22Rv1 (cell line): Measurements from ENCODE around the gene SMOC2.

Source experiments
- ZFX ChIP-seq: fragments of 450-650 bp; IDR thresholded peaks from 2 replicates; pipeline ENCODE4 v1.6.1; 2017; ENCODE audit warnings: antibody characterized with exemption, borderline replicate concordance
- TF ChIP-seq, protein P1 (sequence below): fragments of 450-650 bp; IDR thresholded peaks from 2 replicates; pipeline ENCODE4 v1.5.1; 2017; ENCODE audit warnings: mild to moderate bottlenecking

DNA sequence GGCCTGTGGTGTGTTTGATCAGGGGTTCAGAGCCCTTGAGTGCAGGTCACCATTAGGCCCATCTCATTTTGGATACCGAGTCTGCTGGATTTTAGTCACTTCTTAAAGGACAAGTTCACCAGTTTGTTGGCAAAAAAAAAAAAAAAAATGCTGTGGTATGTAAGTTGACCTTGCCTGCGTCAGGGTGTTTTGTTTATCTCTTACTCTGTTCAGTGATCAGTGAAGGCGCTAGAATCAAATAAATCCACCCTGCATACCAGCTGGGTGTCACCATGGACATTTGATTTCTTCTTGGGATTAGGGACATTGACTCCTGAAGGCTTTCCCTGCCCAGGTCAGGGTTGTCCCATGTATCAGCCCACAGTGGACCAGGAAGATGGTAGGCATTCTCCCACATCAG is 6.7 kb downstream of the SMOC2 start:
- TF ChIP-seq, protein P1, sequence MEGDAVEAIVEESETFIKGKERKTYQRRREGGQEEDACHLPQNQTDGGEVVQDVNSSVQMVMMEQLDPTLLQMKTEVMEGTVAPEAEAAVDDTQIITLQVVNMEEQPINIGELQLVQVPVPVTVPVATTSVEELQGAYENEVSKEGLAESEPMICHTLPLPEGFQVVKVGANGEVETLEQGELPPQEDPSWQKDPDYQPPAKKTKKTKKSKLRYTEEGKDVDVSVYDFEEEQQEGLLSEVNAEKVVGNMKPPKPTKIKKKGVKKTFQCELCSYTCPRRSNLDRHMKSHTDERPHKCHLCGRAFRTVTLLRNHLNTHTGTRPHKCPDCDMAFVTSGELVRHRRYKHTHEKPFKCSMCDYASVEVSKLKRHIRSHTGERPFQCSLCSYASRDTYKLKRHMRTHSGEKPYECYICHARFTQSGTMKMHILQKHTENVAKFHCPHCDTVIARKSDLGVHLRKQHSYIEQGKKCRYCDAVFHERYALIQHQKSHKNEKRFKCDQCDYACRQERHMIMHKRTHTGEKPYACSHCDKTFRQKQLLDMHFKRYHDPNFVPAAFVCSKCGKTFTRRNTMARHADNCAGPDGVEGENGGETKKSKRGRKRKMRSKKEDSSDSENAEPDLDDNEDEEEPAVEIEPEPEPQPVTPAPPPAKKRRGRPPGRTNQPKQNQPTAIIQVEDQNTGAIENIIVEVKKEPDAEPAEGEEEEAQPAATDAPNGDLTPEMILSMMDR: no peak
- no peak for TF ChIP-seq ZFX
